Astrocyte (in vitro differentiated cells and primary cell): Measurements from ENCODE around the gene PEX6. TPM values are rescaled to one million over a fixed set of nuclear protein-coding genes. Genes with fewer than 3 reads are reported as not detected.

Experiments
- DNase-seq: peaks from one replicate; pipeline ENCODE4 v3.0.0-alpha.2; 2010; ENCODE audit warnings: low read depth
- FAIRE-seq: peaks from 2 replicates; lab custom pipeline; 2011; peaks lifted over from hg19 to GRCh38; lab: Jason Lieb, UNC
- H2AFZ ChIP-seq: 2 replicates; pipeline ENCODE4 v1.6.0; 2012; ENCODE audit warnings: low read depth, low read length, inconsistent platforms
- H3K27ac ChIP-seq: 2 replicates; pipeline ENCODE4 v1.5.1; 2011; ENCODE audit warnings: low read depth, low read length, inconsistent platforms
- H3K27me3 ChIP-seq: 2 replicates; pipeline ENCODE4 v1.6.0; 2011; ENCODE audit warnings: low read length, inconsistent platforms; ENCODE audit not compliant: insufficient read depth
- H3K36me3 ChIP-seq: 2 replicates; pipeline ENCODE4 v1.5.1; 2011; ENCODE audit warnings: low read length, inconsistent platforms; ENCODE audit not compliant: insufficient read depth
- H3K4me1 ChIP-seq: 2 replicates; pipeline ENCODE4 v1.5.1; 2011; ENCODE audit warnings: low read length, inconsistent platforms; ENCODE audit not compliant: insufficient read depth
- H3K4me2 ChIP-seq: 2 replicates; pipeline ENCODE4 v1.6.0; 2012; ENCODE audit warnings: low read length, inconsistent platforms
- H3K4me3 ChIP-seq: 2 replicates; pipeline ENCODE4 v1.5.1; 2011; ENCODE audit warnings: low read depth, mild to moderate bottlenecking, low read length, inconsistent platforms; ENCODE audit not compliant: insufficient read depth
- H3K79me2 ChIP-seq: 2 replicates; pipeline ENCODE4 v1.6.0; 2012; ENCODE audit warnings: mild to moderate bottlenecking, low read length, inconsistent platforms; ENCODE audit not compliant: insufficient read depth
- H3K9ac ChIP-seq: 2 replicates; pipeline ENCODE4 v1.6.0; 2012; ENCODE audit warnings: mild to moderate bottlenecking, low read length, inconsistent platforms
- H3K9me3 ChIP-seq: 2 replicates; pipeline ENCODE4 v1.5.1; 2012; ENCODE audit warnings: low read depth, mild to moderate bottlenecking, low read length, inconsistent platforms; ENCODE audit not compliant: insufficient read depth
- H4K20me1 ChIP-seq: 2 replicates; pipeline ENCODE4 v1.6.0; 2012; ENCODE audit warnings: low read length, inconsistent platforms; ENCODE audit not compliant: insufficient read depth
- H3K27ac Mint-ChIP-seq: one replicate; pipeline ENCODE4 v1.8.0; 2021; ENCODE audit warnings: mild to moderate bottlenecking, mixed read lengths; ENCODE audit not compliant: unreplicated experiment
- H3K27me3 Mint-ChIP-seq: one replicate; pipeline ENCODE4 v1.8.0; 2021; ENCODE audit warnings: low read depth, mixed read lengths; ENCODE audit not compliant: unreplicated experiment
- H3K36me3 Mint-ChIP-seq: one replicate; pipeline ENCODE4 v1.8.0; 2021; ENCODE audit warnings: low read depth, mixed read lengths; ENCODE audit not compliant: unreplicated experiment
- H3K4me1 Mint-ChIP-seq: one replicate; pipeline ENCODE4 v1.8.0; 2021; ENCODE audit warnings: low read depth, mixed read lengths; ENCODE audit not compliant: unreplicated experiment
- H3K4me3 Mint-ChIP-seq: one replicate; pipeline ENCODE4 v1.8.0; 2021; ENCODE audit warnings: mild to moderate bottlenecking, moderate library complexity, mixed read lengths; ENCODE audit not compliant: unreplicated experiment
- H3K9me3 Mint-ChIP-seq: one replicate; pipeline ENCODE4 v1.8.0; 2021; ENCODE audit warnings: mild to moderate bottlenecking, mixed read lengths; ENCODE audit not compliant: unreplicated experiment
- CTCF ChIP-seq: IDR thresholded peaks from 2 replicates; pipeline ENCODE4 v1.5.1; 2011; ENCODE audit warnings: low read depth, mild to moderate bottlenecking, inconsistent platforms, low read length, moderate library complexity; ENCODE audit not compliant: insufficient read depth
- EZH2 ChIP-seq: IDR thresholded peaks from 2 replicates; pipeline ENCODE4 v1.6.1; 2012; ENCODE audit warnings: mild to moderate bottlenecking, low read length, inconsistent platforms; ENCODE audit not compliant: insufficient read depth
- total RNA-seq: library from RNA; stranded (reverse); gene quantifications from 2 replicates; pipeline ENCODE4 v1.2.1, GENCODE V29; 2021

The PEX6 gene
- total RNA-seq, 1 donor from 2014 or later: 22.7 TPM

- Histone ChIP-seq H2AFZ (no peak overlapping the region), H4K20me1 (no peaks in the 10 kb centered on the region), H3K27me3 (peaks cover 3% of the 10 kb centered on the region)
Observed at GRCh38 chr6:42963179-42963854, 15.7 kb downstream of the PEX6 start.

GRCh38 chr6:42962502-42963178 is 16.3 kb downstream of the PEX6 start:
- Mint-ChIP-seq H3K4me1 (no peaks in the 10 kb centered on the region), H3K4me3 (no peak overlapping the region), H3K27ac (no peak overlapping the region), H3K9me3 (no peaks in the 10 kb centered on the region), H3K27me3 (peaks cover 20% of the 10 kb centered on the region), H3K36me3 (peaks cover 23% of the 10 kb centered on the region)
- Histone ChIP-seq H3K9me3 (no peaks in the 10 kb centered on the region), H3K4me1 (peaks cover 9% of the 10 kb centered on the region), H3K27me3 (peaks cover 3% of the 10 kb centered on the region), H3K4me2 (no peak overlapping the region), H3K79me2 (no peaks in the 10 kb centered on the region), H3K4me3 (no peak overlapping the region), H3K27ac (no peak overlapping the region), H3K9ac (no peak overlapping the region), H4K20me1 (no peaks in the 10 kb centered on the region), H2AFZ (no peak overlapping the region), H3K36me3 (no peaks in the 10 kb centered on the region)
- no peak for FAIRE-seq
- TF ChIP-seq EZH2 (no peak), CTCF (no peak)
- no peak for DNase-seq

More at GRCh38 chr6:42963179-42963854, 15.7 kb downstream of the PEX6 start:
- no peak overlapping the region for H3K9ac ChIP-seq
- no peak for FAIRE-seq
- H3K27ac Mint-ChIP-seq: no peak overlapping the region
- H3K4me1 Mint-ChIP-seq: no peaks in the 10 kb centered on the region
- no peak for DNase-seq
- H3K4me2 ChIP-seq: no peak overlapping the region
- H3K4me3 Mint-ChIP-seq: no peak overlapping the region
- H3K36me3 ChIP-seq: no peaks in the 10 kb centered on the region
- no peaks in the 10 kb centered on the region for H3K9me3 ChIP-seq
- peaks cover 20% of the 10 kb centered on the region for H3K27me3 Mint-ChIP-seq
- no peaks in the 10 kb centered on the region for H3K79me2 ChIP-seq
- no peak overlapping the region for H3K27ac ChIP-seq
- H3K4me3 ChIP-seq: no peak overlapping the region
- no peaks in the 10 kb centered on the region for H3K9me3 Mint-ChIP-seq
- no peak for TF ChIP-seq EZH2
- TF ChIP-seq CTCF: no peak
- peaks cover 9% of the 10 kb centered on the region for H3K4me1 ChIP-seq
- H3K36me3 Mint-ChIP-seq: peaks cover 23% of the 10 kb centered on the region

- H3K27me3 ChIP-seq: peaks cover 3% of the 10 kb centered on the region
- Mint-ChIP-seq H3K4me3 (no peak overlapping the region), H3K27ac (no peak overlapping the region), H3K36me3 (peaks cover 19% of the 10 kb centered on the region), H3K4me1 (no peaks in the 10 kb centered on the region), H3K27me3 (peaks cover 20% of the 10 kb centered on the region), H3K9me3 (no peaks in the 10 kb centered on the region)
- H3K4me3 ChIP-seq: no peak overlapping the region
- FAIRE-seq (no peak), DNase-seq (no peak)
- no peaks in the 10 kb centered on the region for H3K79me2 ChIP-seq
- H4K20me1 ChIP-seq: no peaks in the 10 kb centered on the region
- no peak overlapping the region for H2AFZ ChIP-seq
- H3K27ac ChIP-seq: no peak overlapping the region
- peaks cover 9% of the 10 kb centered on the region for H3K4me1 ChIP-seq
- no peaks in the 10 kb centered on the region for H3K9me3 ChIP-seq
- no peak for TF ChIP-seq CTCF
- TF ChIP-seq EZH2: no peak
- H3K36me3 ChIP-seq: no peaks in the 10 kb centered on the region
- no peak overlapping the region for H3K9ac ChIP-seq
- H3K4me2 ChIP-seq: no peak overlapping the region
Observed at GRCh38 chr6:42962096-42962495, 16.9 kb downstream of the PEX6 start.
